Measurements from ENCODE around the gene C1QL1.

Gene C1QL1

GRCh38 chr17:44926821-44927525, 41.1 kb downstream of the C1QL1 start:
- Histone ChIP-seq H3K27ac (no peak overlapping the region), H3K27me3 (peaks cover 6% of the 10 kb centered on the region), H3K9me3 (no peaks in the 10 kb centered on the region), H3K36me3 (peaks cover 74% of the 10 kb centered on the region), H3K4me3 (ENCODE audit: low read depth in 1 of 2, low read length in 1 of 2) (no peak overlapping the region), H3K4me1 (ENCODE audit: control insufficient read depth in 1 of 2, insufficient read depth in 1 of 2, low read depth in 1 of 2, low read length in 1 of 2) (no peaks in the 10 kb centered on the region)
- TF ChIP-seq, protein P1, sequence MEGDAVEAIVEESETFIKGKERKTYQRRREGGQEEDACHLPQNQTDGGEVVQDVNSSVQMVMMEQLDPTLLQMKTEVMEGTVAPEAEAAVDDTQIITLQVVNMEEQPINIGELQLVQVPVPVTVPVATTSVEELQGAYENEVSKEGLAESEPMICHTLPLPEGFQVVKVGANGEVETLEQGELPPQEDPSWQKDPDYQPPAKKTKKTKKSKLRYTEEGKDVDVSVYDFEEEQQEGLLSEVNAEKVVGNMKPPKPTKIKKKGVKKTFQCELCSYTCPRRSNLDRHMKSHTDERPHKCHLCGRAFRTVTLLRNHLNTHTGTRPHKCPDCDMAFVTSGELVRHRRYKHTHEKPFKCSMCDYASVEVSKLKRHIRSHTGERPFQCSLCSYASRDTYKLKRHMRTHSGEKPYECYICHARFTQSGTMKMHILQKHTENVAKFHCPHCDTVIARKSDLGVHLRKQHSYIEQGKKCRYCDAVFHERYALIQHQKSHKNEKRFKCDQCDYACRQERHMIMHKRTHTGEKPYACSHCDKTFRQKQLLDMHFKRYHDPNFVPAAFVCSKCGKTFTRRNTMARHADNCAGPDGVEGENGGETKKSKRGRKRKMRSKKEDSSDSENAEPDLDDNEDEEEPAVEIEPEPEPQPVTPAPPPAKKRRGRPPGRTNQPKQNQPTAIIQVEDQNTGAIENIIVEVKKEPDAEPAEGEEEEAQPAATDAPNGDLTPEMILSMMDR (IDR thresholded peaks at IDR 0.05): no peak

GRCh38 chr17:44925731-44926697, 42.1 kb downstream of the C1QL1 start:
- TF ChIP-seq, protein P1 (IDR thresholded peaks at IDR 0.05): no peak
- H3K9me3 ChIP-seq: no peaks in the 10 kb centered on the region
- no peak overlapping the region for H3K27ac ChIP-seq
- peaks cover 16% of the 10 kb centered on the region for H3K27me3 ChIP-seq
- peaks cover 64% of the 10 kb centered on the region for H3K36me3 ChIP-seq
- no peaks in the 10 kb centered on the region for H3K4me1 ChIP-seq (ENCODE audit: control insufficient read depth in 1 of 2, insufficient read depth in 1 of 2, low read depth in 1 of 2, low read length in 1 of 2)
- H3K4me3 ChIP-seq (ENCODE audit: low read depth in 1 of 2, low read length in 1 of 2): no peak overlapping the region

- H3K4me1 ChIP-seq (ENCODE audit: control insufficient read depth in 1 of 2, insufficient read depth in 1 of 2, low read depth in 1 of 2, low read length in 1 of 2): no peaks in the 10 kb centered on the region
- TF ChIP-seq, protein P1 (IDR thresholded peaks at IDR 0.05): no peak
- no peaks in the 10 kb centered on the region for H3K9me3 ChIP-seq
- peaks cover 46% of the 10 kb centered on the region for H3K36me3 ChIP-seq
- no peak overlapping the region for H3K27ac ChIP-seq
- H3K27me3 ChIP-seq: peaks cover 29% of the 10 kb centered on the region
- no peak overlapping the region for H3K4me3 ChIP-seq (ENCODE audit: low read depth in 1 of 2, low read length in 1 of 2)
These were observed 44.0 kb downstream of the C1QL1 start for GRCh38 chr17:44924107-44924544.

GRCh38 chr17:44922746-44923470, 45.2 kb downstream of the C1QL1 start:
- Histone ChIP-seq H3K9me3 (no peaks in the 10 kb centered on the region), H3K4me1 (ENCODE audit: control insufficient read depth in 1 of 2, insufficient read depth in 1 of 2, low read depth in 1 of 2, low read length in 1 of 2) (no peaks in the 10 kb centered on the region), H3K36me3 (peaks cover 33% of the 10 kb centered on the region), H3K4me3 (ENCODE audit: low read depth in 1 of 2, low read length in 1 of 2) (no peak overlapping the region), H3K27me3 (peaks cover 29% of the 10 kb centered on the region), H3K27ac (no peak overlapping the region)
- TF ChIP-seq, protein P1 (IDR thresholded peaks at IDR 0.05): no peak

GRCh38 chr17:44922136-44922535, 46.0 kb downstream of the C1QL1 start:
- Histone ChIP-seq H3K27me3 (peaks cover 29% of the 10 kb centered on the region), H3K27ac (no peak overlapping the region), H3K9me3 (no peaks in the 10 kb centered on the region), H3K4me1 (ENCODE audit: control insufficient read depth in 1 of 2, insufficient read depth in 1 of 2, low read depth in 1 of 2, low read length in 1 of 2) (no peaks in the 10 kb centered on the region), H3K4me3 (ENCODE audit: low read depth in 1 of 2, low read length in 1 of 2) (no peak overlapping the region), H3K36me3 (peaks cover 26% of the 10 kb centered on the region)
- TF ChIP-seq, protein P1 (IDR thresholded peaks at IDR 0.05): no peak
